Tibial artery (tissue), 4 donors: ENCODE measurements around the gene PTGER2.

Experiments used
- DNase-seq, 2 donors: peaks; one replicate each; pipeline ENCODE4 v3.0.0-alpha.2; 2019
- H3K27ac ChIP-seq, 2 donors: fragments of 200-600 bp; sonication (generic) in 1 of 2; 1 replicate in 1 of 2; 2 replicates in 1 of 2; pipeline ENCODE4 v1.5.1; 2018 to 2019; ENCODE audit warnings: mild to moderate bottlenecking in 1 of 2
- H3K27me3 ChIP-seq, 2 donors: fragments of 200-600 bp; sonication (generic) in 1 of 2; one replicate each; pipeline versions ENCODE4 v1.5.1 to v1.6.0; 2016 to 2019
- H3K36me3 ChIP-seq, 3 donors: fragments of 200-600 bp; sonication (generic) in 2 of 3; one replicate each; pipeline ENCODE4 v1.5.1; 2016 to 2019; ENCODE audit warnings: mild to moderate bottlenecking in 2 of 3
- H3K4me1 ChIP-seq, 4 donors: fragments of 200-600 bp; sonication (generic) in 2 of 4; 1 replicate in 3 of 4; 2 replicates in 1 of 4; pipeline ENCODE4 v1.5.1; 2016 to 2019
- H3K4me3 ChIP-seq, 2 donors: fragments of 200-600 bp; sonication (generic) in 1 of 2; 1 replicate in 1 of 2; 2 replicates in 1 of 2; pipeline ENCODE4 v1.5.1; 2018 to 2019; ENCODE audit warnings: mild to moderate bottlenecking in 2 of 2
- H3K9me3 ChIP-seq, 3 donors: fragments of 200-600 bp; sonication (generic) in 1 of 3; one replicate each; pipeline ENCODE4 v1.5.1; 2016 to 2019
- intact Hi-C: fragments of 100-400 bp; cut with DNase I; formaldehyde crosslinking; loops from one replicate; pipeline ENCODE4 v1.15.0; 2023; ENCODE audit warnings: low total_unique reads
- TF ChIP-seq, protein P1 (sequence below), 2 experiments: fragments of 200-600 bp in 1 of 2; fragments of 450-650 bp in 1 of 2; IDR thresholded peaks; one replicate each; pipeline ENCODE4 v1.5.1; 2017 to 2019; ENCODE audit warnings: antibody characterized with exemption in 2 of 2, mild to moderate bottlenecking in 1 of 2, moderate library complexity in 1 of 2

The PTGER2 gene

DNA sequence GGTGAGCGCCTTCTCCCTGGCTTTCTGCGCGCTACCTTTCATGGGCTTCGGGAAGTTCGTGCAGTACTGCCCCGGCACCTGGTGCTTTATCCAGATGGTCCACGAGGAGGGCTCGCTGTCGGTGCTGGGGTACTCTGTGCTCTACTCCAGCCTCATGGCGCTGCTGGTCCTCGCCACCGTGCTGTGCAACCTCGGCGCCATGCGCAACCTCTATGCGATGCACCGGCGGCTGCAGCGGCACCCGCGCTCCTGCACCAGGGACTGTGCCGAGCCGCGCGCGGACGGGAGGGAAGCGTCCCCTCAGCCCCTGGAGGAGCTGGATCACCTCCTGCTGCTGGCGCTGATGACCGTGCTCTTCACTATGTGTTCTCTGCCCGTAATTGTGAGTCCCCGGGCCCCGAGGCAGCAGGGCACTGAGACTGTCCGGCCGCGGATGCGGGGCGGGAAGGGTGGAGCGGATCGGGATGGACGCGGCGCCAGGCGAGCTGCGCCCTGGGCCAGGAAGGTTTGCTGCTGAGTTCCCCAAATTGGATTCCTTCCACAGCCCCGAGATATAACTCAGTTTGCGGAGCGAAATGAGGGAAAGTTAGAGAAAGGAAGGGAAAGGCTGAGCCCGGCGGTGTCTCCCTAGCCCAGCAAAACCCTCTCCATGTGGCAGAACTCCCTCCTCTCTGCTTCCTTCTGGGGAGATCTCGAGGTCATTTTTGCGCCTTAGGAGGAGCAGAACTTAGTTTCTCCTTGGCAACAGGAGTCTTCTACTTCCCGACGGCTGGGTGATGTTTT is 45.6 kb upstream of the PTGER2 start:
- peak overlapping the region; percentile 45 to 62 for H3K4me3 ChIP-seq
- H3K36me3 ChIP-seq: no peaks in the 10 kb centered on the region
- TF ChIP-seq, protein P1, sequence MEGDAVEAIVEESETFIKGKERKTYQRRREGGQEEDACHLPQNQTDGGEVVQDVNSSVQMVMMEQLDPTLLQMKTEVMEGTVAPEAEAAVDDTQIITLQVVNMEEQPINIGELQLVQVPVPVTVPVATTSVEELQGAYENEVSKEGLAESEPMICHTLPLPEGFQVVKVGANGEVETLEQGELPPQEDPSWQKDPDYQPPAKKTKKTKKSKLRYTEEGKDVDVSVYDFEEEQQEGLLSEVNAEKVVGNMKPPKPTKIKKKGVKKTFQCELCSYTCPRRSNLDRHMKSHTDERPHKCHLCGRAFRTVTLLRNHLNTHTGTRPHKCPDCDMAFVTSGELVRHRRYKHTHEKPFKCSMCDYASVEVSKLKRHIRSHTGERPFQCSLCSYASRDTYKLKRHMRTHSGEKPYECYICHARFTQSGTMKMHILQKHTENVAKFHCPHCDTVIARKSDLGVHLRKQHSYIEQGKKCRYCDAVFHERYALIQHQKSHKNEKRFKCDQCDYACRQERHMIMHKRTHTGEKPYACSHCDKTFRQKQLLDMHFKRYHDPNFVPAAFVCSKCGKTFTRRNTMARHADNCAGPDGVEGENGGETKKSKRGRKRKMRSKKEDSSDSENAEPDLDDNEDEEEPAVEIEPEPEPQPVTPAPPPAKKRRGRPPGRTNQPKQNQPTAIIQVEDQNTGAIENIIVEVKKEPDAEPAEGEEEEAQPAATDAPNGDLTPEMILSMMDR (IDR thresholded peaks at IDR 0.05): no peak
- H3K9me3 ChIP-seq: no peaks in the 10 kb centered on the region
- DNase-seq: no peak
- H3K4me1 ChIP-seq: peaks cover 0 to 31% (median 24%) of the 10 kb centered on the region in 4 donors
- intact Hi-C loops: no loop called here
- peaks cover 0 to 10% of the 10 kb centered on the region in 2 donors for H3K27me3 ChIP-seq
- no peak overlapping the region for H3K27ac ChIP-seq

DNA sequence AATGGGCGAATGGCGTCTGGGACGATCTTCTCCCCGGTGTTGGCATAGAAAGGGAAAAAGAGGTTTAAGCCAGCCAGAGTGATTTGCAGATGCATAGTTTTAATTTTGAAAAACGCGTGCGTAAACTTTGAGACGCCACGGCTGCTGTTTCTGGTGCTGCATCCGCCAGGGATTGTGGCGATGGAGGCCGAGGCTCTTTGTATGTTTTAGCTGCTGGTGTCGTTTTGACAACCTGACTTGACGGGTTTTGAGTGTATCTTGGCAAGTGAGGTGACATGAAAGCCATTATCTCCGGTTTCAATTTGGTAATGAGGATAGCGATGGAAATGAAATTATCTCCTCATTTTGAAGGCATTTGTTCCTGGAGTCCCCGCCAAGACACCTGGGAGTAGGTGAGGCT is 45.0 kb upstream of the PTGER2 start:
- no peaks in the 10 kb centered on the region for H3K9me3 ChIP-seq
- DNase-seq: no peak
- intact Hi-C loops: no loop called here
- TF ChIP-seq, protein P1 (IDR thresholded peaks at IDR 0.05): no peak
- H3K4me3 ChIP-seq: peak overlapping the region; percentile 45 to 62
- H3K27ac ChIP-seq: no peak overlapping the region
- H3K4me1 ChIP-seq: peaks cover 0 to 31% (median 24%) of the 10 kb centered on the region in 4 donors
- H3K36me3 ChIP-seq: no peaks in the 10 kb centered on the region
- H3K27me3 ChIP-seq: peaks cover 0 to 10% of the 10 kb centered on the region in 2 donors

DNA sequence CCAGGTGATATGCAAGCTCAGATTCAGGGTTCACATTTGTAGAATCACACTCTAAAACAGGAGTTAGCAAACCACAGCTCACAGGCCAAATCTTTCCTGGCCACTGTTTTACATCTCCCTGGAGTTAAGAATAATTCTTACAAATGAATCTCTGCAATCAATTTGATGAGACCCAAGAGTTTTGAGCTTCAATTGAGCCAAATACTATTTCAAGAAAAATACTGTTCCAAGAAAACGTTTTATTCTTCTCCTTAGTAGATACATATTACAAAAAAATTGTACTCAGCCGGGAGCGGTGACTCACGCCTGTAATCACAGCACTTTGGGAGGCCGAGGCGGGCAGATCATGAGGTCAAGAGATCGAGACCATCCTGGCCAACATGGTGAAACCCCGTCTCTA is 44.1 kb upstream of the PTGER2 start:
- intact Hi-C loops: no loop called here
- H3K27ac ChIP-seq: no peak overlapping the region
- DNase-seq: peak in 1 of 2 donors; percentile 47

DNA sequence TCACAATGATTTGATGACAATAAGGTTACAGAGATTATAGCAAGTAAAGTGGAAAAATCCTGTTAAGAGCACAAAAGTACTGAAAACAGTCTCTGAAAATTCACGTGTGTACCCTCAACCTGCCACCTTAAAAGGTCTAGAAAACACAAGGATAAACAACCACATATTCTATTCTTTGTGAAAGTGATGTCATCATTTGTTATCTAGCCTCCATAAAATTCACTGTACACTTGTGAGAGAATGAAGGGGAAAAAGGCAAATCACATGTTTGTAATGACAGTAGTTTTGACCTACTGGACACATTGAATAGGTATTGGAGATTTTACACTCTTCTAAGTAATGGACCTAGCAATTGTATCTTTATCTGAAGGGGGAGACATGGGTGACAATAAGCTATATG is 42.6 kb upstream of the PTGER2 start:
- intact Hi-C loops: no loop called here
- H3K27me3 ChIP-seq: peaks cover 0 to 10% of the 10 kb centered on the region in 2 donors
- TF ChIP-seq, protein P1 (IDR thresholded peaks at IDR 0.05): no peak

More for the DNA sequence above, 44.1 kb upstream of the PTGER2 start:
- Histone ChIP-seq H3K4me1 (peaks cover 0 to 31% (median 24%) of the 10 kb centered on the region in 4 donors), H3K36me3 (no peaks in the 10 kb centered on the region), H3K4me3 (no peak overlapping the region), H3K27me3 (peaks cover 0 to 10% of the 10 kb centered on the region in 2 donors), H3K9me3 (no peaks in the 10 kb centered on the region)
- TF ChIP-seq, protein P1 (IDR thresholded peaks at IDR 0.05): no peak

DNA sequence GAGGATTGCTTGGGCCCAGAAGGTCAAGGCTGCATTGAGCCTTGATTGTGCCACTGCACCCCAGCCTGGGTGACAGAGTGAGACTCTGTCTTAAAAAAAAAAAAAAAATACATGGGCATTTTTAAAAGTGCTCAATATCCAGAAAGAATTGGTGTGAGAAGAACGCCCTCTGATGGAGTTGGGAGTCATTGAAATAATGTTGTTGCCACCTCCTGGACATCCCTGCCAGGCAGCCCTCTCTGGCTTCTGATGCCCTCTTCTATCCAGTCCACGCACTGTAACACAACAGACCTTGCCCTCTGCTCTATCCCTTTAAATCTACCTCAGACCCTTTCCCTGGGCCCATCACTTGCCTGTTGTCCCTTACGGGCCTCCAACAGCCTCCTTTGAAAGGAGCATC is 41.7 kb upstream of the PTGER2 start:
- no peak for DNase-seq
- H3K4me3 ChIP-seq: no peak overlapping the region

More for the DNA sequence above, 42.6 kb upstream of the PTGER2 start:
- no peaks in the 10 kb centered on the region for H3K36me3 ChIP-seq
- no peaks in the 10 kb centered on the region for H3K9me3 ChIP-seq
- no peak for DNase-seq
- no peak overlapping the region for H3K4me3 ChIP-seq
- H3K27ac ChIP-seq: no peak overlapping the region
- H3K4me1 ChIP-seq: peaks cover 0 to 25% (median 22%) of the 10 kb centered on the region in 4 donors

More for the DNA sequence above, 41.7 kb upstream of the PTGER2 start:
- TF ChIP-seq, protein P1 (IDR thresholded peaks at IDR 0.05): no peak
- Histone ChIP-seq H3K27me3 (peaks cover 0 to 10% of the 10 kb centered on the region in 2 donors), H3K27ac (no peak overlapping the region), H3K36me3 (no peaks in the 10 kb centered on the region), H3K9me3 (no peaks in the 10 kb centered on the region), H3K4me1 (peaks cover 0 to 16% (median 15%) of the 10 kb centered on the region in 4 donors)
- intact Hi-C loops: no loop called here
